HCT116 (cell line): Measurements from ENCODE around the gene MYEOV. TPM values are rescaled to one million over a fixed set of nuclear protein-coding genes. Genes with fewer than 3 reads are reported as not detected.

Experiments used
- ATAC-seq: fragments of 200-7000 bp; cut with Tn5 transposase; 2 replicates; pipeline ENCODE4 v1.9.1; 2020; ENCODE audit warnings: mild to moderate bottlenecking, moderate library complexity
- BruUV-seq: library from RNA; stranded (reverse); fragments of 400-500 nt; replicated peaks from 2 replicates; lab custom pipeline; 2021; lab: Mats Ljungman, UMichigan
- CTCF ChIA-PET: fragments of 300-600 bp; sonication (Branson Sonifier 250); formaldehyde crosslinking; loops from one replicate; lab custom pipeline; 2021; ENCODE audit warnings: antibody characterized with exemption; lab: Charles Lee
- POLR2A ChIA-PET: fragments of 300-600, 350-600 bp; sonication (Branson Sonifier 250); formaldehyde crosslinking; loops from one replicate; lab custom pipeline; 2021; ENCODE audit warnings: antibody characterized with exemption; lab: Charles Lee
- RAD21 ChIA-PET, 2 experiments: fragments of 300-600 bp; sonication (Branson Sonifier 250); formaldehyde crosslinking; loops; one replicate each; lab custom pipeline; 2023; ENCODE audit warnings: low total read pairs in 2 of 2; ENCODE audit not compliant: uncharacterized antibody in 2 of 2, unreplicated experiment in 2 of 2, low non-redundant PET in 1 of 2; lab: Charles Lee
- DNase-seq: peaks from one replicate; pipeline ENCODE4 v3.0.0-alpha.2; 2010; ENCODE audit warnings: low read depth, low spot score
- H2AFZ ChIP-seq: fragments of 200-600 bp; shearing (Covaris generic), sonication (generic); 2 replicates; pipeline ENCODE4 v1.6.1; 2017; ENCODE audit warnings: low read depth, mixed run types, mixed read lengths, antibody characterized with exemption, low read length; ENCODE audit not compliant: poor library complexity, severe bottlenecking
- H3K27ac ChIP-seq: 2 replicates; pipeline ENCODE4 v1.5.1; 2012; ENCODE audit warnings: low read depth, low read length
- H3K27me3 ChIP-seq: fragments of 200-600 bp; sonication (generic); 2 replicates; pipeline ENCODE4 v1.6.1; 2016; ENCODE audit warnings: mixed run types, low read length, mixed read lengths; ENCODE audit not compliant: insufficient read depth
- H3K36me3 ChIP-seq, 2 experiments: fragments of 200-500 bp in 1 of 2; fragments of 200-600 bp in 1 of 2; sonication (Bioruptor generic) in 1 of 2; sonication (generic) in 1 of 2; 2 replicates each; pipeline versions ENCODE4 v1.5.1 to v1.6.1; 2014 to 2016; ENCODE audit warnings: low read length in 2 of 2, inconsistent platforms in 1 of 2, mixed read lengths in 1 of 2, mixed run types in 1 of 2; ENCODE audit not compliant: insufficient read depth in 2 of 2, control insufficient read depth in 1 of 2
- H3K4me1 ChIP-seq, 2 experiments: fragments of 200-600 bp in 1 of 2; sonication (generic) in 1 of 2; 2 replicates each; pipeline versions ENCODE4 v1.5.1 to v1.6.1; 2012 to 2017; ENCODE audit warnings: low read length in 2 of 2, inconsistent platforms in 1 of 2, mild to moderate bottlenecking in 1 of 2, mixed read lengths in 1 of 2, mixed run types in 1 of 2, moderate library complexity in 1 of 2; ENCODE audit not compliant: insufficient read depth in 2 of 2, control insufficient read depth in 1 of 2
- H3K4me2 ChIP-seq: fragments of 200-600 bp; sonication (generic); 2 replicates; pipeline ENCODE4 v1.6.1; 2017; ENCODE audit warnings: mixed run types, low read length, mixed read lengths
- H3K4me3 ChIP-seq, 2 experiments: fragments of 200-600 bp in 1 of 2; sonication (generic) in 1 of 2; replicated peaks in 1 of 2; 2 replicates each; pipeline ENCODE4 v1.5.1; 2011 to 2016; ENCODE audit warnings: low read length in 2 of 2, control low read depth in 1 of 2, low read depth in 1 of 2, mild to moderate bottlenecking in 1 of 2, mixed read lengths in 1 of 2, mixed run types in 1 of 2
- H3K79me2 ChIP-seq: fragments of 200-600 bp; sonication (generic); 2 replicates; pipeline ENCODE4 v1.6.1; 2017; ENCODE audit warnings: mild to moderate bottlenecking, mixed run types, low read length, moderate library complexity, mixed read lengths; ENCODE audit not compliant: insufficient read depth
- H3K9ac ChIP-seq: fragments of 200-600 bp; sonication (generic); 2 replicates; pipeline ENCODE4 v1.6.1; 2016; ENCODE audit warnings: low read length, mixed read lengths
- H3K9me2 ChIP-seq: fragments of 200-600 bp; sonication (generic), shearing (Covaris generic); 2 replicates; pipeline ENCODE4 v1.6.1; 2017; ENCODE audit warnings: mixed run types, mild to moderate bottlenecking, moderate library complexity; ENCODE audit not compliant: insufficient read depth
- H3K9me3 ChIP-seq, 2 experiments: fragments of 200-500 bp in 1 of 2; fragments of 200-600 bp in 1 of 2; sonication (Bioruptor generic) in 1 of 2; sonication (generic) in 1 of 2; 2 replicates each; pipeline ENCODE4 v1.6.1; 2014 to 2017; ENCODE audit warnings: low read length in 2 of 2, mixed read lengths in 2 of 2, inconsistent platforms in 1 of 2, low read depth in 1 of 2, mild to moderate bottlenecking in 1 of 2, mixed run types in 1 of 2, moderate library complexity in 1 of 2; ENCODE audit not compliant: control insufficient read depth in 1 of 2, insufficient read depth in 1 of 2
- H4K20me1 ChIP-seq: fragments of 200-600 bp; sonication (generic), shearing (Covaris generic); 2 replicates; pipeline ENCODE4 v1.6.1; 2017; ENCODE audit warnings: mixed run types, mild to moderate bottlenecking, moderate library complexity; ENCODE audit not compliant: insufficient read depth
- ATF3 ChIP-seq: IDR thresholded peaks from 2 replicates; pipeline ENCODE4 v1.6.1; 2012
- CBX3 ChIP-seq: IDR thresholded peaks from 2 replicates; pipeline ENCODE4 v1.6.1; 2012; ENCODE audit warnings: low read depth
- EZH2phosphoT487 ChIP-seq: fragments of 200-600 bp; IDR thresholded peaks from 2 replicates; pipeline ENCODE4 v1.6.1; 2018; ENCODE audit warnings: antibody characterized with exemption, borderline replicate concordance
- JUND ChIP-seq: IDR thresholded peaks from 2 replicates; pipeline ENCODE4 v1.6.1; 2012
- POLR2A ChIP-seq: IDR thresholded peaks from 2 replicates; pipeline ENCODE4 v1.7.0; 2011; ENCODE audit warnings: borderline replicate concordance; ENCODE audit not compliant: insufficient read depth, insufficient read length; ENCODE audit errors: extremely low read depth
- RAD21 ChIP-seq: IDR thresholded peaks from 2 replicates; pipeline ENCODE4 v1.6.1; 2012; ENCODE audit warnings: low read depth, mild to moderate bottlenecking
- YY1 ChIP-seq: IDR thresholded peaks from 2 replicates; pipeline ENCODE4 v1.6.1; 2011; ENCODE audit warnings: low read length, low read depth, moderate library complexity, mild to moderate bottlenecking; ENCODE audit not compliant: insufficient replicate concordance; ENCODE audit errors: extremely low read depth
- intact Hi-C: fragments of 100-400 bp; cut with micrococcal nuclease; formaldehyde crosslinking; loops from 2 replicates; pipeline ENCODE4 v1.10.0; 2022
- total RNA-seq: library from RNA; stranded (reverse); gene quantifications from one replicate; pipeline ENCODE4 v1.2.1, GENCODE V29; 2021; ENCODE audit not compliant: unreplicated experiment

MYEOV gene
- total RNA-seq, 1 experiment from 2014 or later = 135 TPM

- ChIA-PET POLR2A (no interaction called here), RAD21 (no interaction called here), CTCF (interaction anchor here (1.3 kb wide), 1 partner anchor 145 kb away, joined by 3 read pairs; no protein-coding TSS in a partner anchor)
- H3K27me3 ChIP-seq = no peaks in the 10 kb centered on the region
- intact Hi-C loops = no loop called here
- no peak for ATAC-seq
- H3K4me1 ChIP-seq = peaks cover 7 to 12% of the 10 kb centered on the region in 2 experiments
- no TSS peak for BruUV-seq
- H3K9ac ChIP-seq = no peak overlapping the region
- no peak overlapping the region for H3K27ac ChIP-seq
- no peak overlapping the region for H3K4me2 ChIP-seq
- no peaks in the 10 kb centered on the region for H3K36me3 ChIP-seq
- H3K4me3 ChIP-seq = no peak overlapping the region
- H3K9me2 ChIP-seq = no peaks in the 10 kb centered on the region
- DNase-seq = no peak
- TF ChIP-seq JUND = no peak
- no peak for TF ChIP-seq ATF3
- TF ChIP-seq POLR2A = no peak
- H3K9me3 ChIP-seq = no peaks in the 10 kb centered on the region
- H4K20me1 ChIP-seq = no peaks in the 10 kb centered on the region
- no peaks in the 10 kb centered on the region for H3K79me2 ChIP-seq
- H2AFZ ChIP-seq = no peak overlapping the region
Measured at GRCh38 chr11:69276165-69276564, 17.8 kb upstream of the MYEOV start.

- CTCF ChIA-PET = interaction anchor here (1.3 kb wide), 1 partner anchor 146 kb away, joined by 3 read pairs; no protein-coding TSS in a partner anchor
- Histone ChIP-seq H3K4me1 (peaks cover 12 to 23% of the 10 kb centered on the region in 2 experiments), H3K9ac (no peak overlapping the region), H3K9me3 (peaks cover 0 to 3% of the 10 kb centered on the region in 2 experiments; a peak in 1 of 4 replicates), H3K9me2 (no peaks in the 10 kb centered on the region), H3K27ac (no peak overlapping the region), H4K20me1 (no peaks in the 10 kb centered on the region), H3K27me3 (no peaks in the 10 kb centered on the region), H3K4me2 (no peak overlapping the region), H2AFZ (no peak overlapping the region), H3K4me3 (no peak overlapping the region), H3K36me3 (no peaks in the 10 kb centered on the region), H3K79me2 (no peaks in the 10 kb centered on the region)
- RAD21 ChIA-PET = interaction anchor here in 1 of 2 experiments (0.6 kb wide), 1 partner anchor 392 kb away, joined by 3 read pairs; no protein-coding TSS in a partner anchor
- no peak for TF ChIP-seq YY1
- TF ChIP-seq JUND = no peak
- TF ChIP-seq EZH2phosphoT487 = no peak
- no peak for TF ChIP-seq CBX3
- no peak for TF ChIP-seq RAD21
- ATAC-seq (no peak), DNase-seq (no peak)
- no TSS peak for BruUV-seq
- intact Hi-C loops = no loop called here
- POLR2A ChIA-PET = no interaction called here
Measured at GRCh38 chr11:69277074-69277809, 16.7 kb upstream of the MYEOV start.
